DND-41 (cell line): Measurements from ENCODE around the gene PHRF1.

ENCODE experiments used
- EZH2 ChIP-seq: IDR thresholded peaks from 3 replicates; pipeline ENCODE4 v1.6.1; 2012; ENCODE audit warnings: borderline replicate concordance, low read depth, mild to moderate bottlenecking, moderate library complexity, low read length, inconsistent platforms; ENCODE audit not compliant: severe bottlenecking
- TF ChIP-seq, protein P1 (sequence below): IDR thresholded peaks from 2 replicates; pipeline ENCODE4 v1.5.1; 2012; ENCODE audit warnings: borderline replicate concordance, low read length, moderate library complexity, mild to moderate bottlenecking; ENCODE audit not compliant: poor library complexity, severe bottlenecking; ENCODE audit errors: extremely low read depth

- TF ChIP-seq, protein P1, sequence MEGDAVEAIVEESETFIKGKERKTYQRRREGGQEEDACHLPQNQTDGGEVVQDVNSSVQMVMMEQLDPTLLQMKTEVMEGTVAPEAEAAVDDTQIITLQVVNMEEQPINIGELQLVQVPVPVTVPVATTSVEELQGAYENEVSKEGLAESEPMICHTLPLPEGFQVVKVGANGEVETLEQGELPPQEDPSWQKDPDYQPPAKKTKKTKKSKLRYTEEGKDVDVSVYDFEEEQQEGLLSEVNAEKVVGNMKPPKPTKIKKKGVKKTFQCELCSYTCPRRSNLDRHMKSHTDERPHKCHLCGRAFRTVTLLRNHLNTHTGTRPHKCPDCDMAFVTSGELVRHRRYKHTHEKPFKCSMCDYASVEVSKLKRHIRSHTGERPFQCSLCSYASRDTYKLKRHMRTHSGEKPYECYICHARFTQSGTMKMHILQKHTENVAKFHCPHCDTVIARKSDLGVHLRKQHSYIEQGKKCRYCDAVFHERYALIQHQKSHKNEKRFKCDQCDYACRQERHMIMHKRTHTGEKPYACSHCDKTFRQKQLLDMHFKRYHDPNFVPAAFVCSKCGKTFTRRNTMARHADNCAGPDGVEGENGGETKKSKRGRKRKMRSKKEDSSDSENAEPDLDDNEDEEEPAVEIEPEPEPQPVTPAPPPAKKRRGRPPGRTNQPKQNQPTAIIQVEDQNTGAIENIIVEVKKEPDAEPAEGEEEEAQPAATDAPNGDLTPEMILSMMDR = no peak
- no peak for TF ChIP-seq EZH2
Measured at GRCh38 chr11:535210-535518, 41.1 kb upstream of the PHRF1 start.
